Astrocyte of the spinal cord (primary cell): Measurements from ENCODE around the gene MMD2.

ENCODE experiments used
- DNase-seq: peaks from one replicate; pipeline ENCODE4 v3.0.0; 2011; ENCODE audit warnings: low read depth, low spot score
- H3K4me3 ChIP-seq: 2 replicates; pipeline ENCODE4 v1.5.1; 2011; ENCODE audit warnings: low read depth, mild to moderate bottlenecking, low read length, moderate library complexity
- in situ Hi-C: cut with HindIII; loops from 2 replicates; pipeline ENCODE4 v1.10.0; 2017; ENCODE audit warnings: low sequenced_read_pairs
- TF ChIP-seq, protein P1 (sequence below): IDR thresholded peaks from 2 replicates; pipeline ENCODE4 v1.5.1; 2012; ENCODE audit warnings: low read depth, mild to moderate bottlenecking, low read length, inconsistent platforms

MMD2 gene

DNA sequence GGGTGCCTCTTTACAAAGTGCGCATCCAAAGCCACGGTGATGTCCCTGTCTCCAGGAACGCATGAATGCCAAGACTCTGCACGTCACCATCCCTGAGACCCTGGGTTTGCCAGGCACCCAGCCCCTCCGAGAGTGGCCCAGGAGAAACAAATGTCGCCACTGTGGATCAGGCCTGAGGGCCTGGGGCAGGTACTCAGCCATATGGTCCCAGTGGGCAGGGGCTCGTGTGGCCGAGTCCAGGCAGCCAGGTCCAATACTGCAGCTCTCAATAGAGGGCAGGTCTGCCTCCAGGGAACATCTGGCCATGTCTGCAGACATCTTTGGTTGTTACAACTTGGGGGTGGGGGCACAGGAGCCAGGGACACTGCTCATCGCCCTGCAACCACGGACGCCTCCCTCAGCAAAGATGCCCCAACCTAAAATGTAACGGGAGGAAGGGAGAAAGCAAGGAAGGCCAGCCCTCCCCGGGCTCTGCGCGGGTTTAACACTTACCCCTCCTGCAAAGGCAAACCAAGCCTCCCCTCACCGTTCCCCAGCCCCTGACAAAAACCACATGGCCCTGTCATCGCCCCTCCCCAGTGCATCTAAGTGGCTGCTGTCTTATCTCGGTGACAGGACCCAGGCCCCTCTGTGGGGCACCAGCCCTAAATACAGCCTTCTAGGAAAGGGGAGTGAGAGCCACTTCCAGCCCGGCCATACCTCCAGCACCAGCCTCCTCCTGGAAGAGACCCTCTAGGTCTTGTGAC is 86.9 kb downstream of the MMD2 start:
- TF ChIP-seq, protein P1, sequence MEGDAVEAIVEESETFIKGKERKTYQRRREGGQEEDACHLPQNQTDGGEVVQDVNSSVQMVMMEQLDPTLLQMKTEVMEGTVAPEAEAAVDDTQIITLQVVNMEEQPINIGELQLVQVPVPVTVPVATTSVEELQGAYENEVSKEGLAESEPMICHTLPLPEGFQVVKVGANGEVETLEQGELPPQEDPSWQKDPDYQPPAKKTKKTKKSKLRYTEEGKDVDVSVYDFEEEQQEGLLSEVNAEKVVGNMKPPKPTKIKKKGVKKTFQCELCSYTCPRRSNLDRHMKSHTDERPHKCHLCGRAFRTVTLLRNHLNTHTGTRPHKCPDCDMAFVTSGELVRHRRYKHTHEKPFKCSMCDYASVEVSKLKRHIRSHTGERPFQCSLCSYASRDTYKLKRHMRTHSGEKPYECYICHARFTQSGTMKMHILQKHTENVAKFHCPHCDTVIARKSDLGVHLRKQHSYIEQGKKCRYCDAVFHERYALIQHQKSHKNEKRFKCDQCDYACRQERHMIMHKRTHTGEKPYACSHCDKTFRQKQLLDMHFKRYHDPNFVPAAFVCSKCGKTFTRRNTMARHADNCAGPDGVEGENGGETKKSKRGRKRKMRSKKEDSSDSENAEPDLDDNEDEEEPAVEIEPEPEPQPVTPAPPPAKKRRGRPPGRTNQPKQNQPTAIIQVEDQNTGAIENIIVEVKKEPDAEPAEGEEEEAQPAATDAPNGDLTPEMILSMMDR, result no peak
- in situ Hi-C loops, result no loop called here
- H3K4me3 ChIP-seq, result no peak overlapping the region
- no peak for DNase-seq

DNA sequence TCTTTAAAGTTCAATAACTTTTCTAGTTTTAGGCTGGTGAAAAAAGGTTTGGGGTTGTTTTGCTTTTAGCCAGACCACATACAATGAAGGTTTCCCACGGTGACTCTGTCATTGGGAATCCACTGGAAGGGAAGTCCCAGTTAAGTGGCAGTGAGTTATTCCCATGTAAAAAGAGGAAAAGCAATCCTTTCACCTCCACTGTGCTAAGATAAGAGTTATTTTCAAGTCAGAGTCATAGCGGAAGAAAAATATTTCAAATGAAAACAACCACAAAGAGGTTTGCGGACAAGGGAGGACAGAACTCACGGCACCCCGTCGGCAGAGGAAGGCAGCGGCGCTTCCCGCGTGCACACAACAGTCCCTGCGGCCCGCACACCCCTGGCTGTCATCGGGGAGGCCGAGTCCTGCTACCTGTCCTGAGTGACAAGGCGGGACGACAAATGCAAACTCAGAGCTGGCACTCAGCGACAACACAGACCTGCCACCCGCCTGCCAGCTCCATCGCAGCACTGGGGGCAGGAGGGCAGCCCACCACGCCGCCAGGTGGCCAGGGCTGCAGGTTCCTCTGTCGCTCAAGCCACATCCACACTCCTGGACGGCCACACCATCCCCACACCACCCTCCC is 87.8 kb downstream of the MMD2 start:
- TF ChIP-seq, protein P1, result no peak
- H3K4me3 ChIP-seq, result no peak overlapping the region
- DNase-seq, result peak; percentile 29
- in situ Hi-C loops, result no loop called here

DNA sequence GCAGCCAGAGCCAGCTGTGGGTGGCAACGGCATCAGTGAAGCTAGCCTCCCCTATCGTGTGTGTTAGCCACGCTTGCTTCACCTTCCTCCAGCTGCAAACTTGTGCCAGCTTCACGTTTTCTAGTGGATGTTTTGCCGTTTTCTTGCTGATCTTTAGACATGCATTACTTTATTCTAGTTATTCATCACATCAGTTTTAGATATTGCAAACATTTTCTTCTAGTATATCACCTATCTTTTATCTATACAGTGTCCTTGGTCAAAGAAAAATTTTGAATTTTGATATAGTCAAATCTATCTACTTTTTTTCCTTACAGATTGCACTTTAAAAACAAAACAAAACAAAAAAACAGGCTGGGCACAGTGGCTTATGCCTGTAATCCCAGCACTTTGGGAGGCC is 90.5 kb downstream of the MMD2 start:
- H3K4me3 ChIP-seq, result no peak overlapping the region
- TF ChIP-seq, protein P1, result no peak
- in situ Hi-C loops, result no loop called here
- no peak for DNase-seq

DNA sequence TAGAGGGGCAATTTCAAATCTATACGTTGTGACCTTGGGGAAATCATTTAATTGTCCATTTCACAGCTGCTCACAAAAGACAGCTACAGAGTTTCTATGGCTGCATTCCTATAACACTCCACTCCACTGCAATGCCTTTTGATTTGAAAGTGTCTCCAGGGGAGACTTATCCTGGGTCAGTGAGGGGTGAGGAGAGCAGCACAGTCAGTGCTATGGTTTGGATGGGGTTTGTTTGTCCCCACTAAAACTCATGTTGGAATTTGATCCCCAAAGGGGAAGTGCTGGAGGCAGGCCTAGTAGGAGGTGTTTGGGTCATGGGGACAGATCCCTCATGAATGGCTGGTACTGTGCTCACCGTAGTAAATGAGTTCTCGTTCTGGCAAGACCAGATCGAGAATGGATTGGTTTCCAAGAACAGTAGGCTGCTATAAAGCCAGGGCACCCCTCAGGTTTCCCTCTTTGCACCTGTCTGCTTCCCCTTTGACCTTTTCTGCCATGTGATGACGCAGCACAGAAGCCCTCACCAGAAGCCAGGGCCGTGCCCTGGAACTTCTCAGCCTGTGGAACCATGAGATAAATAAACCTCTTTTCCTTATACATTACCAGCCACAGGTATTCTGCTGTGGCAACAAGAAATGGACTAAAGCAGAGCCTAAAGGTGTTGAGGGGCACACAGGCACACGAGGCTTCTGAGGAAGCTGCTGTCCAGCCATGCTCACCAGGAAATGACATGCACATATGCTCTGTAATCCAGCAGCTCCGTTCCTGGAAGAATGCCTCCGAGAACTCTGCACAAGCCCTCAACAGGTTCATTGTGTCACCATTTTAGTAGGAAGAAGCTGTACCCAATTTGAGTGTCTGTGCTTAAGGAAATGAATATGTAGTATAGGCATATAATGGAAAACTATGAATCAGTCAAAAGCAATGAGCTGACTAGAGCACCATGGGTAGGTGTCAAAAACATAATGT is 92.2 kb downstream of the MMD2 start:
- H3K4me3 ChIP-seq, result no peak overlapping the region

DNA sequence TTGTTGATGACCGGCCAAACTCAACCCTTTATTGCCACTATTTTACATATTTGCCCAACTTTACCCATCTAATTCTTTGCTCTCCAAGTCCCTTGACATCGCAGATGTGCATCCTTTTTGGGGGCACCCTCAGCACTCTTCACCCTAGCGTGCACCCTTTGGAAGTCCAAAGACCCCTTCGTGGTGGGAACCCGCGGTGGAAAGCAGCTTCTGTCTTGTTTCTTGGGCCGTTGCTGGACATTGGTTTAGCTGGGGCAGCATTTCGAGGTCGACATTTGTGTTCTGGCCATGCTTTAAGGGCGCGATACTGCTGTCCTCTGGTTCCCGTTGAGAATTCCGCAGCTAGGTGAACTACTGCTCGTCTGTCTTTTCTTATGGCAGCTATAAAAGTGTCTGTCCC is 96.8 kb downstream of the MMD2 start:
- DNase-seq, result no peak
- TF ChIP-seq, protein P1, result no peak
- H3K4me3 ChIP-seq, result peak overlapping the region; percentile 27
- in situ Hi-C loops, result no loop called here

More for the DNA sequence above, 92.2 kb downstream of the MMD2 start:
- in situ Hi-C loops, result no loop called here
- TF ChIP-seq, protein P1, result no peak
- DNase-seq, result no peak

DNA sequence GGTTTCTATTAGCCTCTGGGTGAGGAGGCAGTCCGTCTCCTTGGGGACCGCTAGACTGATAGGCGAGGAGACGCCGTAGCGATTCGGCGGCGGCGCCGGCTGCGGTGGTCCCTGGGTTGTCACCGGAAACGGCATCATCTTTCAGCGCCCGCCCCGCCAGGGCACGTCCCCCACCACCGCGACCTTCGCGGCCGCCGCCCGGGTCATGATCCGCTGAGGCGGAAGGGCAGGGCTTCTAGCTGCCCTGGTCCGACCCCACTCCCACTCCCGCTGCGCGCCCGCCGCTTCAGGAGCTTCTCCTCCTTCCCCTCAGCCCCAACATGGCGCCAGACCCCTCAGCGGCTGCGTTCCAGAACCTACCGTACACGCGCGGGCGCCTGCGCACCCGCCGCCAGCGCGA is 97.3 kb downstream of the MMD2 start, which contains the start of gene PAPOLB:
Gene PAPOLB (minus strand): TSS at position 358 of the 400 bp plus-strand sequence. CDS start 220 bp downstream, at position 138.
- TF ChIP-seq, protein P1, result no peak
- DNase-seq, result no peak
- H3K4me3 ChIP-seq, result peak within 1 kb of the TSS; percentile 27
- in situ Hi-C loops, result no loop called here
